HG03442 (cell line): ENCODE data around the gene MACROD2.

Experiments
- ATAC-seq: cut with Tn5 transposase; IDR thresholded peaks from one replicate; pipeline ENCODE4 v1.9.1; 2021; ENCODE audit warnings: mild to moderate bottlenecking, moderate library complexity; ENCODE audit not compliant: unreplicated experiment

The MACROD2 gene

GRCh38 chr20:14783766-14784165 is 788.5 kb downstream of the MACROD2 start:
- no peak for ATAC-seq

- ATAC-seq: no peak
Measured at GRCh38 chr20:14785065-14785743, 789.9 kb downstream of the MACROD2 start.

GRCh38 chr20:14790190-14790589 is 794.9 kb downstream of the MACROD2 start:
- no peak for ATAC-seq

- no peak for ATAC-seq
Measured at GRCh38 chr20:14790771-14791620, 795.7 kb downstream of the MACROD2 start.

- ATAC-seq: no peak
Measured at GRCh38 chr20:14792915-14793314, 797.6 kb downstream of the MACROD2 start.

- ATAC-seq: no peak
Measured at GRCh38 chr20:14799545-14800216, 804.4 kb downstream of the MACROD2 start.

GRCh38 chr20:14800707-14801425 is 805.5 kb downstream of the MACROD2 start:
- ATAC-seq: no peak

GRCh38 chr20:14801591-14802325 is 806.4 kb downstream of the MACROD2 start:
- no peak for ATAC-seq

GRCh38 chr20:14807224-14807623 is 811.9 kb downstream of the MACROD2 start:
- no peak for ATAC-seq

GRCh38 chr20:14815340-14815739 is 820.0 kb downstream of the MACROD2 start:
- ATAC-seq: no peak

GRCh38 chr20:14816471-14816870 is 821.2 kb downstream of the MACROD2 start:
- ATAC-seq: no peak

- no peak for ATAC-seq
Measured at GRCh38 chr20:14817101-14817500, 821.8 kb downstream of the MACROD2 start.

- no peak for ATAC-seq
Measured at GRCh38 chr20:14820771-14821170, 825.5 kb downstream of the MACROD2 start.

GRCh38 chr20:14821251-14821650 is 825.9 kb downstream of the MACROD2 start:
- ATAC-seq: no peak

- no peak for ATAC-seq
Measured at GRCh38 chr20:14824996-14825395, 829.7 kb downstream of the MACROD2 start.

- no peak for ATAC-seq
Measured at GRCh38 chr20:14826543-14827313, 831.4 kb downstream of the MACROD2 start.

GRCh38 chr20:14828459-14828858 is 833.1 kb downstream of the MACROD2 start:
- no peak for ATAC-seq

- peak; percentile 45 for ATAC-seq
Measured at GRCh38 chr20:14829906-14830305, 834.6 kb downstream of the MACROD2 start.

- ATAC-seq: peak; percentile 74
Measured at GRCh38 chr20:14830466-14830865, 835.1 kb downstream of the MACROD2 start.

GRCh38 chr20:14830899-14831298 is 835.6 kb downstream of the MACROD2 start:
- peak; percentile 16 for ATAC-seq
